ENCODE measurements around the gene AMY1A.
"Not testable (repeated sequence)": the region's sequence is repeated elsewhere in the genome, so short reads cannot be mapped to it uniquely, and the experiment has no call there.

The AMY1A gene

GRCh38 chr1:103655460-103655859 lies at the start of gene AMY1A:
Gene AMY1A, plus strand, starts transcription at chr1:103655760. Its CDS starts 571 bp downstream, at chr1:103656331.
- H3K36me3 ChIP-seq (ENCODE audit: control insufficient read depth in 2 of 2, insufficient read depth in 2 of 2, low read length in 2 of 2) = not testable (repeated sequence)

GRCh38 chr1:103616362-103616761 lies 39.2 kb upstream of the AMY1A start:
- no peaks in the 10 kb centered on the region for H3K27me3 ChIP-seq (ENCODE audit: control insufficient read depth in 1 of 2, insufficient read depth in 2 of 2, low read length in 2 of 2)
- H3K9me3 ChIP-seq (ENCODE audit: control insufficient read depth in 2 of 2, low read length in 2 of 2) = no peaks in the 10 kb centered on the region
- no peak overlapping the region for H3K27ac ChIP-seq (ENCODE audit: low read length)

More at GRCh38 chr1:103655460-103655859, at the start of gene AMY1A:
- H3K27ac ChIP-seq (ENCODE audit: low read length); H3K4me1 ChIP-seq (ENCODE audit: control insufficient read depth, insufficient read depth, low read length); H3K9me3 ChIP-seq (ENCODE audit: control insufficient read depth in 2 of 2, low read length in 2 of 2); H3K4me3 ChIP-seq (ENCODE audit: low read length in 2 of 2); H3K27me3 ChIP-seq (ENCODE audit: control insufficient read depth in 1 of 2, insufficient read depth in 2 of 2, low read length in 2 of 2); H3K9ac ChIP-seq (ENCODE audit: low read length in 2 of 2): not testable (repeated sequence)

GRCh38 chr1:103616994-103617477 lies 38.5 kb upstream of the AMY1A start, which contains the start of gene AMY2A:
Gene AMY2A, plus strand, starts transcription at chr1:103617427. Its CDS starts 14 bp downstream, at chr1:103617441.
- not testable (repeated sequence) for H3K4me3 ChIP-seq (ENCODE audit: low read length in 2 of 2); H3K27ac ChIP-seq (ENCODE audit: low read length); H3K9ac ChIP-seq (ENCODE audit: low read length in 2 of 2); H3K9me3 ChIP-seq (ENCODE audit: control insufficient read depth in 2 of 2, low read length in 2 of 2); H3K4me1 ChIP-seq (ENCODE audit: control insufficient read depth, insufficient read depth, low read length); H3K27me3 ChIP-seq (ENCODE audit: control insufficient read depth in 1 of 2, insufficient read depth in 2 of 2, low read length in 2 of 2); H3K36me3 ChIP-seq (ENCODE audit: control insufficient read depth in 2 of 2, insufficient read depth in 2 of 2, low read length in 2 of 2)

More at GRCh38 chr1:103616362-103616761, 39.2 kb upstream of the AMY1A start:
- Histone ChIP-seq H3K9ac (ENCODE audit: low read length in 2 of 2) (no peak overlapping the region), H3K4me3 (ENCODE audit: low read length in 2 of 2) (no peak overlapping the region), H3K4me1 (ENCODE audit: control insufficient read depth, insufficient read depth, low read length) (no peaks in the 10 kb centered on the region), H3K36me3 (ENCODE audit: control insufficient read depth in 2 of 2, insufficient read depth in 2 of 2, low read length in 2 of 2) (no peaks in the 10 kb centered on the region)

DNA sequence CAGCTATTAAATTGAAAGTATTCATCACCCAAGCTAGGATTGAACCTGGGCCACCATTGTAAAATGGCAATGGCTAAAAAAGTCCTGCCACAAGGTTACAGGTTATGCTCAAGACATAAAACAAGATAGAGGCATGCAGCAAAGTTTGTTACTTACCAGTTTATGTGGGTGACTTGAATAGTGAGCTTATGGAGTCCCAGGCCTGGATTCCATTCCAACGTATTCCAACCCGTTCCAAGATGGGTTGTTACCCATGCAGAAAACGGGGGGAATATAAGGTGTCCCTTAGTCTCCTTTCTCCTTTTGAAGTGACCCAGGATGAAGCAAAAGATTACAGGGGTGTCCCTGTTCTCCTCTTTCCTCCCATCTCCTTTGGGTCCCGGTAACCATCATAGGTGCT lies 28.1 kb upstream of the AMY1A start:
- not testable (repeated sequence) for H3K27ac ChIP-seq (ENCODE audit: low read length); H3K9ac ChIP-seq (ENCODE audit: low read length in 2 of 2); H3K36me3 ChIP-seq (ENCODE audit: control insufficient read depth in 2 of 2, insufficient read depth in 2 of 2, low read length in 2 of 2); H3K27me3 ChIP-seq (ENCODE audit: control insufficient read depth in 1 of 2, insufficient read depth in 2 of 2, low read length in 2 of 2); H3K9me3 ChIP-seq (ENCODE audit: control insufficient read depth in 2 of 2, low read length in 2 of 2); H3K4me1 ChIP-seq (ENCODE audit: control insufficient read depth, insufficient read depth, low read length); H3K4me3 ChIP-seq (ENCODE audit: low read length in 2 of 2)

GRCh38 chr1:103641194-103641593 lies 14.4 kb upstream of the AMY1A start:
- not testable (repeated sequence) for H3K27me3 ChIP-seq (ENCODE audit: control insufficient read depth in 1 of 2, insufficient read depth in 2 of 2, low read length in 2 of 2); H3K4me3 ChIP-seq (ENCODE audit: low read length in 2 of 2); H3K9me3 ChIP-seq (ENCODE audit: control insufficient read depth in 2 of 2, low read length in 2 of 2); H3K36me3 ChIP-seq (ENCODE audit: control insufficient read depth in 2 of 2, insufficient read depth in 2 of 2, low read length in 2 of 2); H3K4me1 ChIP-seq (ENCODE audit: control insufficient read depth, insufficient read depth, low read length); H3K9ac ChIP-seq (ENCODE audit: low read length in 2 of 2); H3K27ac ChIP-seq (ENCODE audit: low read length)

GRCh38 chr1:103643908-103644307 lies 11.7 kb upstream of the AMY1A start:
- not testable (repeated sequence) for H3K4me1 ChIP-seq (ENCODE audit: control insufficient read depth, insufficient read depth, low read length); H3K9me3 ChIP-seq (ENCODE audit: control insufficient read depth in 2 of 2, low read length in 2 of 2); H3K27ac ChIP-seq (ENCODE audit: low read length); H3K27me3 ChIP-seq (ENCODE audit: control insufficient read depth in 1 of 2, insufficient read depth in 2 of 2, low read length in 2 of 2); H3K9ac ChIP-seq (ENCODE audit: low read length in 2 of 2); H3K4me3 ChIP-seq (ENCODE audit: low read length in 2 of 2); H3K36me3 ChIP-seq (ENCODE audit: control insufficient read depth in 2 of 2, insufficient read depth in 2 of 2, low read length in 2 of 2)

- not testable (repeated sequence) for H3K9ac ChIP-seq (ENCODE audit: low read length in 2 of 2); H3K9me3 ChIP-seq (ENCODE audit: control insufficient read depth in 2 of 2, low read length in 2 of 2); H3K4me3 ChIP-seq (ENCODE audit: low read length in 2 of 2); H3K27me3 ChIP-seq (ENCODE audit: control insufficient read depth in 1 of 2, insufficient read depth in 2 of 2, low read length in 2 of 2); H3K4me1 ChIP-seq (ENCODE audit: control insufficient read depth, insufficient read depth, low read length); H3K27ac ChIP-seq (ENCODE audit: low read length); H3K36me3 ChIP-seq (ENCODE audit: control insufficient read depth in 2 of 2, insufficient read depth in 2 of 2, low read length in 2 of 2)
Observed at GRCh38 chr1:103650305-103650704, 5.3 kb upstream of the AMY1A start.

- H3K4me1 ChIP-seq (ENCODE audit: control insufficient read depth, insufficient read depth, low read length); H3K36me3 ChIP-seq (ENCODE audit: control insufficient read depth in 2 of 2, insufficient read depth in 2 of 2, low read length in 2 of 2); H3K9me3 ChIP-seq (ENCODE audit: control insufficient read depth in 2 of 2, low read length in 2 of 2); H3K27ac ChIP-seq (ENCODE audit: low read length); H3K27me3 ChIP-seq (ENCODE audit: control insufficient read depth in 1 of 2, insufficient read depth in 2 of 2, low read length in 2 of 2); H3K4me3 ChIP-seq (ENCODE audit: low read length in 2 of 2); H3K9ac ChIP-seq (ENCODE audit: low read length in 2 of 2): not testable (repeated sequence)
Observed at GRCh38 chr1:103650889-103651288, 4.7 kb upstream of the AMY1A start.

DNA sequence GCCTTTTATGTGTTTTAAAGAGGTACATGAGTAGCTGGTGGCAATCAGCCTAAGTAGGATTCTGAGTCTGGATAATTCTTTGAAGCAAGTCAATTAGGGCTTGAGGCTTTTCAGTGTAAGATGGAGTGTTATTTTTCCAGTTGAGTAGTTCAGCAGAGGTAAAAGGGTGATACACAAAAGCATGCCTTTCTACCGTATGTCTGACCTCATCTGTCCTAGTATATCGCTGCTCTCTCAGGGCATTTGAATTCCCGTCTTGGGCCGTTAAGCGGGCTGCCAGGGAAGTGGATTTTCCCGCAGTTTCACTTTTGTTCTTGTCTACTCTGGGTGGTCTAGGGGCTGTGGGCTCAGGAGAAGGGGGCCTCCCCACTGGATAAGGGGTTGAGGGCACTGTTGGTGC lies 1.4 kb upstream of the AMY1A start:
- H3K9me3 ChIP-seq (ENCODE audit: control insufficient read depth in 2 of 2, low read length in 2 of 2) = not testable (repeated sequence)

GRCh38 chr1:103676335-103676734 lies 20.8 kb downstream of the AMY1A start:
- H3K4me3 ChIP-seq (ENCODE audit: low read length in 2 of 2); H3K9ac ChIP-seq (ENCODE audit: low read length in 2 of 2); H3K9me3 ChIP-seq (ENCODE audit: control insufficient read depth in 2 of 2, low read length in 2 of 2); H3K36me3 ChIP-seq (ENCODE audit: control insufficient read depth in 2 of 2, insufficient read depth in 2 of 2, low read length in 2 of 2); H3K27ac ChIP-seq (ENCODE audit: low read length); H3K27me3 ChIP-seq (ENCODE audit: control insufficient read depth in 1 of 2, insufficient read depth in 2 of 2, low read length in 2 of 2); H3K4me1 ChIP-seq (ENCODE audit: control insufficient read depth, insufficient read depth, low read length): not testable (repeated sequence)

More for the DNA sequence above, 1.4 kb upstream of the AMY1A start:
- not testable (repeated sequence) for H3K4me1 ChIP-seq (ENCODE audit: control insufficient read depth, insufficient read depth, low read length); H3K4me3 ChIP-seq (ENCODE audit: low read length in 2 of 2); H3K27ac ChIP-seq (ENCODE audit: low read length); H3K36me3 ChIP-seq (ENCODE audit: control insufficient read depth in 2 of 2, insufficient read depth in 2 of 2, low read length in 2 of 2); H3K9ac ChIP-seq (ENCODE audit: low read length in 2 of 2); H3K27me3 ChIP-seq (ENCODE audit: control insufficient read depth in 1 of 2, insufficient read depth in 2 of 2, low read length in 2 of 2)

GRCh38 chr1:103696110-103696509 lies 40.5 kb downstream of the AMY1A start, which contains the start of gene AMY1B:
Gene AMY1B, minus strand, starts transcription at chr1:103696210. Its CDS starts 571 bp downstream, at chr1:103695639.
- H3K36me3 ChIP-seq (ENCODE audit: control insufficient read depth in 2 of 2, insufficient read depth in 2 of 2, low read length in 2 of 2); H3K27ac ChIP-seq (ENCODE audit: low read length); H3K4me1 ChIP-seq (ENCODE audit: control insufficient read depth, insufficient read depth, low read length); H3K9me3 ChIP-seq (ENCODE audit: control insufficient read depth in 2 of 2, low read length in 2 of 2); H3K4me3 ChIP-seq (ENCODE audit: low read length in 2 of 2); H3K27me3 ChIP-seq (ENCODE audit: control insufficient read depth in 1 of 2, insufficient read depth in 2 of 2, low read length in 2 of 2); H3K9ac ChIP-seq (ENCODE audit: low read length in 2 of 2): not testable (repeated sequence)

All from stomach smooth muscle (tissue), 2 donors.